Ishikawa (cell line): ENCODE measurements around the gene WNT7B.

Experiments
- EP300 ChIP-seq: IDR thresholded peaks from 2 replicates; pipeline ENCODE4 v1.6.1; 2012; ENCODE audit warnings: borderline replicate concordance
- NFIC ChIP-seq: IDR thresholded peaks from 2 replicates; pipeline ENCODE4 v1.6.1; 2012
- RAD21 ChIP-seq: IDR thresholded peaks from 2 replicates; pipeline ENCODE4 v1.6.1; 2012; ENCODE audit warnings: low read depth
- TAF1 ChIP-seq: IDR thresholded peaks from 2 replicates; pipeline ENCODE4 v1.6.1; 2012; ENCODE audit warnings: low read depth, mild to moderate bottlenecking
- USF1 ChIP-seq: IDR thresholded peaks from 2 replicates; pipeline ENCODE4 v1.6.1; 2012
- TF ChIP-seq, protein P1 (sequence below): IDR thresholded peaks from 2 replicates; pipeline ENCODE4 v1.6.1; 2012

DNA sequence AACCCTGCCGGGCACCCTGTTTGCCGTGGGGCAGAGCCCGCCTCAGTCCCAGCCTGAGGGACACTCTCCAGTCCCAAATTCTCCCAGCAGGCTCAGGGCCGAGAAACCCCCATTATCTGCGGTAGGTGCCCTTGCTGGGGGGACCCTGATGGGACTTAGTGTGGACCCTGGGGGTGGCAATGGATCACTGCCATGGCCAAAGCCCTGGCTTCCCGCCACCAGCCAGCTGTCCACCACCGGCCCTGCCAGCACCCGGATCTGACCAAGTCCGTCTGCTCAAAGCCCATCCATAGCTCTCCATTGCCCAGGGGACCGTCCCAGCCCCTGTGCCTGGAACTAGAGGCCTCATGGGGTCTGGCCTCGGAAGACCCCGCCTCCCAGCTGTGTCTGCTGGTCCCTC, 24.4 kb downstream of the WNT7B start:
- TF ChIP-seq RAD21 (no peak), EP300 (no peak), NFIC (no peak), USF1 (no peak), TAF1 (no peak)
- TF ChIP-seq, protein P1, sequence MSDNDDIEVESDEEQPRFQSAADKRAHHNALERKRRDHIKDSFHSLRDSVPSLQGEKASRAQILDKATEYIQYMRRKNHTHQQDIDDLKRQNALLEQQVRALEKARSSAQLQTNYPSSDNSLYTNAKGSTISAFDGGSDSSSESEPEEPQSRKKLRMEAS: no peak
